Measurements from ENCODE around the gene FGF18. TPM values are rescaled to one million over a fixed set of nuclear protein-coding genes. Genes with fewer than 3 reads are reported as not detected.

FGF18 gene
- total and polyA plus RNA-seq, 8 donors: 0.13 to 0.97 (median 0.36) TPM

DNA sequence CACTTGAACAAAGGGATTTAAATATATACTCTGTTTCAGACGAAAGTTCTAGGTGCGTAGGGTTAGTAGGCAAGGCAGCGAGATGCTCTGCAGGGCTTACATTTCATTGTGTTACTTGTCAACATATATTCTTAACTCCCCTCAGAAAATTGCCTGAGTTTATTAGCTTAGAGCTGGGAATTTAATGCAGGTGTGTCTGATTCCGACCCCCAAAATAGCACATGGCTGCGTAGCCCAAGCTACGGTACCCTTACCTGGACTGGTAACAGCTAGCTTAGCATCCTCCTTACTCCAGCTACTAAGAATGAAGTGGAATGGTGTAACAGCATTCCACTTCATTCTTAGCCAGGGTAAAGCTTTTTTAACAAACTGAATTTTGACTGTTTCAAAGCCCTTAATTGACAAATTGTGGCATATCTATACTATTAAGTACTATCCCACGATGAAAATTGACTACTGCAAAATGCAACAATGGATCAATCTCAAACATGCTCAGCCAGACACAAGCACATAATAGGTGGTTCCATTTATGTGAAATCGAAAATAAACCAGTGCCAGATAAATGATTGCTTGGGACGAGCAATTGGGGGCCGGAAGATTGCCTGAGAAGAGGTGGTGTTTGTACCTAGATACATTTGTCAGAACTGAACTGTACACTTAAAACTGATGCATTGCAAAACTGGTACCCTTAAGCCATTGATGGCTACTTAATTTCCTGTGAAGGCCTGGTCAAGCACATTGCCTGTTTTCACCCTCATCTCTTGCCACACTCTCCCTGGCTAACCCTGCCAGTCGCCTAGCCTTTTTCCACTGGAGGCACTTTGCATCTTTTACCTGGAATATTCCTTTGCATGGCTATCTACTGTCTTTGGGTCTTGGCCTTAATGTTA lies 3.0 kb upstream of the FGF18 start:
- peak in 1 of 6 donors; percentile 1 for DNase-seq
- Histone ChIP-seq H3K9me3 (no peaks in the 10 kb centered on the region), H3K27me3 (no peaks in the 10 kb centered on the region), H3K27ac (no peak overlapping the region), H3K4me1 (peaks cover 8 to 14% (median 10%) of the 10 kb centered on the region in 3 donors), H3K36me3 (no peaks in the 10 kb centered on the region), H3K4me3 (no peak overlapping the region)
- FAIRE-seq: no peak
- intact Hi-C loops (cut with DNase I): loop anchor here in 1 of 3 donors (5.0 kb wide), 1 partner anchor 491 kb away; no protein-coding TSS in a partner anchor
- WGBS, 2 donors: 78 to 81% methylated on average over 11 of the region's 11 CpGs
- ATAC-seq: no peak
- TF ChIP-seq, protein P1, sequence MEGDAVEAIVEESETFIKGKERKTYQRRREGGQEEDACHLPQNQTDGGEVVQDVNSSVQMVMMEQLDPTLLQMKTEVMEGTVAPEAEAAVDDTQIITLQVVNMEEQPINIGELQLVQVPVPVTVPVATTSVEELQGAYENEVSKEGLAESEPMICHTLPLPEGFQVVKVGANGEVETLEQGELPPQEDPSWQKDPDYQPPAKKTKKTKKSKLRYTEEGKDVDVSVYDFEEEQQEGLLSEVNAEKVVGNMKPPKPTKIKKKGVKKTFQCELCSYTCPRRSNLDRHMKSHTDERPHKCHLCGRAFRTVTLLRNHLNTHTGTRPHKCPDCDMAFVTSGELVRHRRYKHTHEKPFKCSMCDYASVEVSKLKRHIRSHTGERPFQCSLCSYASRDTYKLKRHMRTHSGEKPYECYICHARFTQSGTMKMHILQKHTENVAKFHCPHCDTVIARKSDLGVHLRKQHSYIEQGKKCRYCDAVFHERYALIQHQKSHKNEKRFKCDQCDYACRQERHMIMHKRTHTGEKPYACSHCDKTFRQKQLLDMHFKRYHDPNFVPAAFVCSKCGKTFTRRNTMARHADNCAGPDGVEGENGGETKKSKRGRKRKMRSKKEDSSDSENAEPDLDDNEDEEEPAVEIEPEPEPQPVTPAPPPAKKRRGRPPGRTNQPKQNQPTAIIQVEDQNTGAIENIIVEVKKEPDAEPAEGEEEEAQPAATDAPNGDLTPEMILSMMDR (IDR thresholded peaks at IDR 0.05): no peak

DNA sequence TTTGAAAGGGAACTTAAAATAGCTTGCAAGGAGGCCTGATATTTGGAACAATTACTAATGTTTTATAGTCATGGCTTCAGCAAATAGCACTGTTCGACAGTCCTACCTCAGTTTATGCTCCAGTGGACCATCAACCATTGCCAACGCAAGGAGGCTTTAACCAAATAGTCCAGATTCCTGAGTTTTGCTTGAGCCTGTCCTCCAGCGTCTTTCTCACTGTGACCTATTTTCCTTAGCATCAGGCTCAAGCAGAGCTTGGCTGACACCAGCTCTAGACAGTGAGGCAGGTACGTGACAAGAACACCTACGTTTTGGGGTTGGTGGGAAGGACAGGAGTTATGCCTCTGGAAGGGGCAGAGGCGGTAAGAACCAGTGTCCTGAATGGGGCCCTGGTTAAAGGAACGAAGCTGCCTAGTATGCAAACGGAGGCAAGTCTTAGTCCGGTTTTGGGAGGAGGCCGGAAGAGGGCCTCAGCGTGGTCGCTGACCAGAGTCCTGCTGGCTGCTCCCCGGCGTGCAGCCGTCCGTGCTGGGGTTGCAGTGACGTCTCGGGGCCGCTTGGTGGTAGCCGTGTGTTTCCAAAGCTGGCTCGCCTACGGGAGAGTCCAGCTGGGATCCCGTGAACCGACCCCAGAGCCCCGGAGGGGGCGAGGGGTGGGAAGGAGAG lies 998 bp upstream of the FGF18 start:
- Histone ChIP-seq H3K27ac (no peak overlapping the region), H3K27me3 (no peaks in the 10 kb centered on the region), H3K4me3 (peak overlapping the region in 2 of 4 donors; percentile 35 to 49), H3K9me3 (no peaks in the 10 kb centered on the region), H3K4me1 (peaks cover 8 to 14% (median 10%) of the 10 kb centered on the region in 3 donors), H3K36me3 (no peaks in the 10 kb centered on the region)
- WGBS, 2 donors: 12 to 14% methylated on average over 25 to 26 of the region's 26 CpGs
- peak; percentile 69 to 94 (median 82) for DNase-seq
- FAIRE-seq: no peak
- TF ChIP-seq, protein P1 (IDR thresholded peaks at IDR 0.05): peak; percentile 83 to 94 (median 90)
- intact Hi-C loops (cut with DNase I): loop anchor here in 1 of 3 donors (5.0 kb wide), 1 partner anchor 489 kb away; no protein-coding TSS in a partner anchor
- peak; percentile 85 to 95 (median 90) for ATAC-seq

DNA sequence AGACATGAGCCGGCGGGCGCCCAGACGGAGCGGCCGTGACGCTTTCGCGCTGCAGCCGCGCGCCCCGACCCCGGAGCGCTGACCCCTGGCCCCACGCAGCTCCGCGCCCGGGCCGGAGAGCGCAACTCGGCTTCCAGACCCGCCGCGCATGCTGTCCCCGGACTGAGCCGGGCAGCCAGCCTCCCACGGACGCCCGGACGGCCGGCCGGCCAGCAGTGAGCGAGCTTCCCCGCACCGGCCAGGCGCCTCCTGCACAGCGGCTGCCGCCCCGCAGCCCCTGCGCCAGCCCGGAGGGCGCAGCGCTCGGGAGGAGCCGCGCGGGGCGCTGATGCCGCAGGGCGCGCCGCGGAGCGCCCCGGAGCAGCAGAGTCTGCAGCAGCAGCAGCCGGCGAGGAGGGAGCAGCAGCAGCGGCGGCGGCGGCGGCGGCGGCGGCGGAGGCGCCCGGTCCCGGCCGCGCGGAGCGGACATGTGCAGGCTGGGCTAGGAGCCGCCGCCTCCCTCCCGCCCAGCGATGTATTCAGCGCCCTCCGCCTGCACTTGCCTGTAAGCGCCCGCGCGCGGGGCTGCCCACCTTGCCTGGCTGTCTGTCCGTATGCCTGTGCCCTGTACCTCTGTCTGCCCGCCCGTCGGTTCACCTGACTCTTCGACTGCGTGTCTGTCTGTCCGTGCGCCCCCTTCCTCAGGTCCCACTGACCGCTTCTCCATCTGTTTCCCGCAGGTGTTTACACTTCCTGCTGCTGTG lies 412 bp downstream of the FGF18 start:
- TF ChIP-seq, protein P1 (IDR thresholded peaks at IDR 0.05): no peak
- DNase-seq (peak in 3 of 6 donors; percentile 32 to 73 (median 38)), ATAC-seq (peak; percentile 25 to 55 (median 36)), FAIRE-seq (no peak)
- Histone ChIP-seq H3K36me3 (no peaks in the 10 kb centered on the region), H3K9me3 (no peaks in the 10 kb centered on the region), H3K27ac (no peak overlapping the region), H3K4me1 (peaks cover 8 to 14% (median 10%) of the 10 kb centered on the region in 3 donors), H3K27me3 (no peaks in the 10 kb centered on the region), H3K4me3 (peak overlapping the region; percentile 17 to 49 (median 27))
- 1% methylated on average over 29 to 95 of the region's 95 CpGs for WGBS, 2 donors
- intact Hi-C loops (cut with DNase I): loop anchor here in 2 of 3 donors (5.0 to 10.0 kb wide), 3 partner anchors 485 to 625 kb away; no protein-coding TSS in a partner anchor

DNA sequence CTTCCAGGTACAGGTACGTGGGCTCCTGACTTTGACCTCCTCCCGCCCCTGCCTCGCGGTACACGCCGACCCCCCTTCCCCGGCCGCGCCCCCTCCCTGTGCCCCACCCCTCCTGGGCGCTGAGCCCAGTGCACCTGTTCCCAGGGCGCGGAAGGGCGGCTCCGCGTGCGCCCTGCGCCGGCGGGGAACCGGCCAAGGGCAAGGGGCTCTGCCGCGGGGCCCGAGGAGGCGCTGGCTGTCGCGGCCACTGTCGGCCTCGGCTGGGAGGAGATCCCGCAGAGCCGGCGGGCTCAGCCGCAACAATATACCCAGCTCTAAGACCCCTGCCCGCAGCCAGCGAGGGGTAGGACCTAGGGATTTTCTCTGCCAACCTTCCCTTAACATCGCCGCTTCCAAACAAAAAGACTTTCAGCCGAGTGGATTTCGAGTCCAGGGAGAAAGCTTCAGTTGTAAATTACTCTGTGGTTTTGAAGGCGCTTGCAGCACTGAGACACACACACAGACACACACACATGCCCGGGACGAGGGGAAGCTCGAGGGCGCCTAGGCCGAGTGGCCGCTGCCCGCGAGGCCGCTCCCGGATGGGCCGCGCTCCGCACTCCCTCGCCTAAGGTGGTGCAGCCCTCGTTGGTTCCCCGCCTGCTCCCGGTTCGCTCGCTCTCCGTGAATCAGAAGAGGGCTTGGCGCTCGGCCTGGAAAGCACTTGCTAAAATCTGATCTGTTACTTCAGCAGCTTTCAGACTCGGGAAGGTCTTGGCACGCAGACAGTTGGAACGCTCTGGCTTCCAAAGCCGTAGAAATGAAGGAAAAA lies 1.2 kb downstream of the FGF18 start:
- H3K27ac ChIP-seq: no peak overlapping the region
- no peaks in the 10 kb centered on the region for H3K9me3 ChIP-seq
- ATAC-seq: peak; percentile 21 to 65 (median 38)
- no peaks in the 10 kb centered on the region for H3K36me3 ChIP-seq
- H3K4me3 ChIP-seq: peak overlapping the region in 3 of 4 donors; percentile 19 to 49 (median 35)
- 1% methylated on average over 58 to 65 of the region's 65 CpGs for WGBS, 2 donors
- TF ChIP-seq, protein P1 (IDR thresholded peaks at IDR 0.05): no peak
- peak; percentile 35 to 74 (median 64) for DNase-seq
- no peak for FAIRE-seq
- intact Hi-C loops (cut with DNase I): loop anchor here in 2 of 3 donors (10.0 kb wide), 2 partner anchors 484 to 624 kb away; no protein-coding TSS in a partner anchor
- no peaks in the 10 kb centered on the region for H3K27me3 ChIP-seq
- peaks cover 8 to 14% (median 10%) of the 10 kb centered on the region in 3 donors for H3K4me1 ChIP-seq
